Left forelimb (tissue), 1 donor: Measurements from ENCODE around the gene RASSF4.

Experiments used
- DNase-seq: peaks from one replicate; pipeline ENCODE4 v3.0.0-alpha.2; 2018; ENCODE audit warnings: low spot score

The RASSF4 gene

GRCh38 chr10:44959247-44960087 is at the start of gene RASSF4:
Gene RASSF4, plus strand, starts transcription at chr10:44959802. Its CDS starts 10,401 bp downstream, at chr10:44970203.
- DNase-seq, result peak; percentile 94

DNA sequence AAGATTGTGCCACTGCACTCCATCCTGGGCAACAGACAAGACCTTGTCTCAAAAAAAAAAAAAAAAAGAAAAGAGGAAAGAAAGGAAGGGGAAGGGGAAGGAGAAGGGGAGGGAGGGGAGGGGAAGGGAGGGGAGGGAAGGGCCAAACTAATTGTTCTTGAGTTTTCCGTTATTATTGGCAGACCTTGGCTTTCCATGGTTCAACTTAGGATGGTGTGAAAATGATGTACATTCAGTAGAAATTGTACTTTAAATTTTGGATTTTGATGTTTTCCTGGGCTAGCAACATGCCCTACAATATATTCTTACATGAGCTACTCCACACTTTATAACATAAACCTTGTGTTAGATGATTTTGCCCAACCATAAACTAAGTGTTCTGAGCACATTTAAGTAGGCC is 49.7 kb upstream of the RASSF4 start:
- DNase-seq, result no peak

DNA sequence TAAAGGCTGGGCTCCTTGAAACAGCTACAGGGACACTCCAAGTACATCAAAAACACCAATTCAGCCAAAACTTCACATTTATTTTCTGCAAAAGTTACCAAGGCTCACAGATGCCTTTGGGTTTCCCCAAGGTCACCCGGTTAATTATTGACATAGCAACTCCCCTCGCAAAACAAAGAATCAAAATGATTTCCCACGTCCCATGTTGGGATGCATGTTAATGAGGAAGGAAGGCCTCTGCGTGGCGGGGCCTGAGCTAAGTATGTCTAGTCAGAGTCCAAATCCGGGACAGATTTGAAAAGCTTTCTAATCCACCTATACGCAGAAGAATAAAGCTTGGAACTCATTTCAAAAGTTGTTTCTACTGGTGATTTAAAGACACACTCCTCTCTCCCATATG is 49.0 kb upstream of the RASSF4 start:
- DNase-seq, result no peak

- DNase-seq, result no peak
Observed at GRCh38 chr10:44911081-44911540, 48.5 kb upstream of the RASSF4 start, which contains the start of gene TMEM72. Gene TMEM72, plus strand, starts transcription at chr10:44911337. Its CDS starts 176 bp downstream, at chr10:44911513.

GRCh38 chr10:44911951-44912350 is 47.7 kb upstream of the RASSF4 start:
- no peak for DNase-seq

DNA sequence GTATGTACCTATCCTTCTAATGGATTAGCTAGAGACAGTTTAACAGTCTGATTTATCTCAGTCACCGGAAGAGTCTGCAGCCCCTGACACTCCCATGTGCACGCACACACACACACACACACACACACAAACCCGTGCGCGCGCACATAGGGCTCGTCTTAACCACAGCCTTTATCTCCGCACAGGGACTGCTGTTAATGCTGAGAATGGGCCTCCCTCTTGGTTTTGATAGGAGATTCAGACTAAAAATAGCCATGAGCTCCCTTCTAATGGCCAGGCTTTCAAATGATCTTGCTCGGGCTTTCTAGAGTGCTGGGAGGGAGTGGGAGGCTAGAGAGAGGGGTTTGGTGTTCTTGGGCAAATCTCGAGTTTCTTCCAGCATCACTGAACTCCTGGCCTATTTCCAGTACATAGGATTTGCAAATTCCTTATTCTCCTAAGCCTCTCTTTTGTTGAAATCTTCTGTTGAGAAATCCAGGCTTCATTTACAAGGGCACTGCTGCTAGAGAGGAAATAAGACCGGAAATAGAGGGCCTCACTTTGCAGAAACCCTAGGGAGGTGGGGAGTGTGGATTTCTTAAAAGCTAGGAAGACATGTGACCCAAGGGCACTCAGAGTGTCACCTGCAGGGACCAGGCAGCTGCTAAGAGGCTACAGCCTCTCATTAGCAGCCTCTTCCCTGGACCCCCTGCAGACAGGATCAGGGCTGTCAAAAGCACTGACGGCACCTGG is 46.1 kb upstream of the RASSF4 start:
- DNase-seq, result no peak

GRCh38 chr10:44914891-44915290 is 44.7 kb upstream of the RASSF4 start:
- no peak for DNase-seq

DNA sequence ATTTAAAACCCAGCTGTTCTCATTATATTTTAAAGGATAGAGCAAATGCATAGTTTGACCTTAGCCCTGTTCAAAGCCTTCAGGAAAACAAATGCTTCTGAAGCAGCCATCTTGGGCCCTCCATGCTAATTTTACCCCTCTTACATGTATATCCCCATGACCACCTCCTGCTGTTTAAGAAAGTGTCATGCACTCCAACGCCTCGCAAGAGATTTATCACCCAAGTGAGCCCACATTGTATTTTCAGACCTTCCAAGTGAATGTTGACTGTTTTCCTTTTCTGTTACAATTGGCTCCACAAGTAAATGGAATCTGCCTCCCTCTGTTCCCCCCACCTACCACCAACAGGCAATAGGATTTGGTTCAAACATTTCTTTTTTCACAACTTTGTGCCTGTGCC is 43.2 kb upstream of the RASSF4 start:
- no peak for DNase-seq

DNA sequence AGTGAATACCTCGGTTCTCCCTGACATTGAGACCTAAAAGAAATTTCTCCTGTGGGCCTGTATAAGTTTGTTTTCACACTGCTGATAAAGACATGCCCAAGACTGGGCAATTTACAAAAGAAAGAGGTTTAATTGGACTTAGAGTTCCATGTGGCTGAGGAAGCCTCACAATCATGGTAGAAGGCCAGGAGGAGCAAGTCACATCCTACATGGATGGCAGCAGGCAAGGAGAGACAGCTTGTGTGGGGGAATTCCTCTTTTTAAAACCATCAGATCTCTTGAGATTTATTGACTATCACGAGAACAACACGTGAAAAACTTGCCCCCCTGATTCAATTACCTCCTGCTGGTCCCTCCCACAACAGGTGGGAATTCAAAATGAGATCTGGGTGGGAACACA is 41.8 kb upstream of the RASSF4 start:
- DNase-seq, result no peak

GRCh38 chr10:44920252-44920651 is 39.4 kb upstream of the RASSF4 start:
- peak; percentile 18 for DNase-seq

DNA sequence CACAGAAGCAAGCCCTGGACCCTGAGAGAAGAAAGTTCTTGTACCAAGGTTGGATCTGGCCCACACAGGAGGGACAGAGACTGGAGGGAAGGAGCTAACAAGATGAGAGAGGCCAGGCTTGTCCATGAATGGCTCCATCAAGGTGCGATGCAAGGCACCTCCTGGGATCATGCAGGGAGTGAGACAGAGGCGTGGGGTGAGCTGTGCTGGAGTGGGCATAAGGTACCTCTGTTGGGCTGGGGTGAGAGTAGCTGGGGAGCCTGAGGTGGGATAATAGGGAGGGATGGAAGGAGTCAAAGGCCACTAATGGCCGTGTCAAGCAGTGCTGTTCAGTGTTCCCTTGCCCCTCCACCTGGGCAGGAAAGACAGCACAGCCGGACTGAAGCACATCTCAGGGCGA is 38.5 kb upstream of the RASSF4 start:
- DNase-seq, result peak; percentile 58

- DNase-seq, result peak; percentile 40
Observed at GRCh38 chr10:44921506-44921905, 38.1 kb upstream of the RASSF4 start.

DNA sequence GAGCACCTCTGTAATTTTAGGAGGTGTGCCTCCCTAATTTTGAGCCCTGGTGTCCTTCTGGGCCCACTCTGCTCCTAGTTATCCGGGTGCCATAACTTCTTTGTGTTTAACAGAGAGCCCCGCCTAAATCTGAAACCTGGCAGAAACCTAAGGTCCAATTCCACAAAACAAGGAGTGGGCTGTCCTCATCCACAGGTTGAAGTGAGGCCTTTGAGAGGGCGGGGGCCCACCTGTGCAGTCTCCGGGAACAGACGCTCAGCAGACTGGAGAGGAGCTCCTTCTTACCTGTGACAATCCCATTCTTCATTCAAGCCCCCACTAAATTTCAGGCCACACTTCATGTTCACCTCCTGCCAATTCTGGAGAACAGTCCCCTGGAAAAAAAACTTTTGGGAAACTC is 37.6 kb upstream of the RASSF4 start:
- DNase-seq, result peak; percentile 6

DNA sequence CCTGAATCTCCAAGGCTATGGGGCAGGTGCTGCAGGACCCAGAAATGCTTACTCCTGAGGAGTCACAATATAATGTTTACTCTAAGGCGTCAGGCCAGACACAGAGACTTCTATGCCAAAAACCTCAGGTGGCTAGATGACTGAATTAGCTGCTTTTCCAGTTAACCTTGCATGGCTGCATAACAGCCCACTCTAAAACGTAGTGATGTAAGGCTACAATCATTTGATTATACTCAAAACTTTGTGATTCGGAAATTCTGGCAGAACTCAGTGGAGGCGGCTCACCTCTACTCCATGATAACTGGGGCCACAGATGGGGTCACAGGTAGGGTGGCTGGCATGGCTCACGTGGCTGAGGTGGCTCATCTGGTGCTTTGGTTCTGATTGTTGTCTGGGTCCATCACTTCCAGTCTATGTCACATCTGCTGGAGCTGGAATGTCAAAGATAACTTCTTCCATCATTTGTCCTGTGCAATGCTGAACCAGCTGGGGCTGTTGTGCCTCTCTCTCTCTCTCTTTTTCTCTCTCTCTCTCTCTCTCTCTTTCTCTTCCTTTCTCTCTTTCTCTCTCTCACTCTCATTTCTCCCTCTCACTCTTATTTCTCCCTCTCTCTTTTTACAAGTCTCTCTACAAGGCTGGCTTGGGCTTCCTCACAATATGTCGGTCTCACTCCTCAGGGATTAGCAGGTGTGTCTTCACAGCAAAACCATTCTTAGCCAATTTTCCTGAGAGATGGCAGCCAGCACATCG is 36.6 kb upstream of the RASSF4 start:
- peak; percentile 11 for DNase-seq

DNA sequence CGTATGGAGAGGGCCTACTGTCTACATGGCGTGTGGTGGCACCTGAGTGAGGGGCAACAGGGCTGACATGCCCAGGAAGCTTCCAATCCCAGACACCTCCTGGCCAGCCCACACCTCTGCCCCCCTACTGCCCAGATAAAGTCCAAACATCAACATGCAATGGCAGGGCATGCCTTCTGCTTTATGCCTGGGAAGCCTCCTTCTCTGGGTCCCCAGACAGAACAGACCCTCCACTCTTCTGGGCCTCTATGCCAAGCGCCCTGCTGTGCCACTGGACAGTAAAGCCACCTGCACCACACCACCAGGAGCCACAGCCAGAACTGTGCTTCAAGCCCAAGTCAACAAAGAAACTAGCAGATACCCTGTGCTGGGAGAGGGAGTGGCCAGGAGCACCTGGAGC is 36.0 kb upstream of the RASSF4 start:
- peak; percentile 25 for DNase-seq

DNA sequence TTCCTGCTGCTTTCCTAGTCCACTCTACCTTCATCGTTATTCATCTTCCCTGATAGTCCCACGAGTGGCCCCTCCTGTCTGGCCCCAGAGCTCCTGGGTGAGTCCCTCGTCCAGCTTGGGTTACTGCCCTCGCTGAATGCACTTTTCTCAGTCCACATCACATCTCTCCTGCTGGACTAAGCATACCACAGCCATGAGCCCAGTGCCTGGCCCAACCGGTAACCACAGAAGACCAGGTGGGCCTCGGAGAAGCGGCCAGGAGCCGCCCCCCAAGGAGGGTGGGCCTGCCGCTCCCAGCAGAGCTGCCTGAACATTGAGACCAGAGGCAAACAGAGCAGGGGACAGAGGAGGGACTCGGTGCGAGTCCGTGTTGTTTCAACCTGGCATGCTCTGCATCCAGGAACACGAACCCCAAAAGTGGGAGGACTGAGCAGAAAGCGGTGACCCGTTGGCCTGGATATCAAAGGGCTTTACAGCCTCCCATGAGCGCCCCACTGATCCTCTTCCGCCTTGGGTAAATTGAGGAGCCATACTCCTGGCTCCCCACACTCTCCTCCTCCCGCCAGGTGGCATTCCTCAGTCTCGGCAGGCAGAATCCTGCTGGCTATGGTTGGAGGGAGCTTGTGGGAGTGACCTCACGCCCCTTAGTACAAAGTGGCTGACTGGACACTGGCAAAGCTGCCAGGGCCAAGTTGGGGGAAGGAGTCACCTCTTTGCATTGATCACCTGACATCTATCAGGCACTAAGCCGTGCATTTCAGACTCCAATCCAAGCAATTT is 35.2 kb upstream of the RASSF4 start:
- peak; percentile 42 for DNase-seq

DNA sequence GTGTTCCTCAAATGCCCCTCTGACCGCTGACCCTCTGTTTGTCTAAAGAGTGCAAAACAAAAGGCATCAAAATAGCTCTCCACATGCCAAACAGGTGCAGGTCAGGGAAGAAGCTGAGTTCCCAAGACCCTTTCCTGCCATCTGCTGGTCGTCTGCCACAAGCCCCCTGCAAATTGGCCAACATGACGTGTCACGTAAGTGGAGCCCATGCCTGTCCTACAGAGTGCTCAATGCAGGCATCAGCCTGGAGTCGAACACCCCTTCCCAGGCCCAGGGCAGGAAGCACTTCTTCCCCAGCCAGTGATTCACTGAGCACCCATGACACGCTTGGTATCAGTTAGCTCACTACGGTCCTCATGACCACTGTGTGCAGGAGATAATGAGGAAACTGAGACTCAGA is 34.4 kb upstream of the RASSF4 start:
- peak; percentile 61 for DNase-seq

- peak; percentile 64 for DNase-seq
Observed at GRCh38 chr10:44925811-44926750, 33.5 kb upstream of the RASSF4 start.

- peak; percentile 22 for DNase-seq
Observed at GRCh38 chr10:44926751-44927351, 32.8 kb upstream of the RASSF4 start.

DNA sequence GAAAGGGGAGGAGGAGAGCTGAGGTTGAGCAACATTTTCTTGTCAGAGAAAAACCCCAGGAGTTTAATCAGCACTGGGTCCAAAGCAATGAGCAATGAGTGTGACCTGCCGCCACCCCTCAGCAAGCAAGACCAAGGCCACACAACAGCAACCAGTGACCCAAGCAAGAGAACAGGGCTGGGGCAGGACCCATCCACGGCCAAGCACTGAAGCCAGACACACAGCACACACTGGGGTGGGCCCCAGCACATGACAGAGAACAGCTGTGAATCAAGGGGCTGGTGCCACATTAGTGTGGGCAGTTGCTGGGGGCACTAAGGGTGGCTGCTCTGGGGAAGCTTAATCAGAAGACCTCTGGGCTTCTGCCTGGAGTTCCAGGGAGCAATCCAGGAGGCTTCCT is 32.2 kb upstream of the RASSF4 start:
- DNase-seq, result peak; percentile 59
